Measurements from ENCODE around the gene TMEM163. TPM values are rescaled to one million over a fixed set of nuclear protein-coding genes. Genes with fewer than 3 reads are reported as not detected.
"Not testable (repeated sequence)": the region's sequence is repeated elsewhere in the genome, so short reads cannot be mapped to it uniquely, and the experiment has no call there.

TMEM163 gene
- total RNA-seq, 1 donor from 2014 or later = 16.3 TPM

GRCh38 chr2:134550566-134551164 lies 168.1 kb downstream of the TMEM163 start:
- FAIRE-seq = no peak
- DNase-seq (ENCODE audit: low spot score in 2 of 2) = no peak

- DNase-seq (ENCODE audit: low spot score in 2 of 2) = no peak
Observed at GRCh38 chr2:134549104-134549503, 169.7 kb downstream of the TMEM163 start.

GRCh38 chr2:134540990-134541389 lies 177.8 kb downstream of the TMEM163 start:
- no peak for FAIRE-seq
- DNase-seq (ENCODE audit: low spot score in 2 of 2) = peak in 1 of 2 donors; percentile 32

More at GRCh38 chr2:134549104-134549503, 169.7 kb downstream of the TMEM163 start:
- no peak for FAIRE-seq

DNA sequence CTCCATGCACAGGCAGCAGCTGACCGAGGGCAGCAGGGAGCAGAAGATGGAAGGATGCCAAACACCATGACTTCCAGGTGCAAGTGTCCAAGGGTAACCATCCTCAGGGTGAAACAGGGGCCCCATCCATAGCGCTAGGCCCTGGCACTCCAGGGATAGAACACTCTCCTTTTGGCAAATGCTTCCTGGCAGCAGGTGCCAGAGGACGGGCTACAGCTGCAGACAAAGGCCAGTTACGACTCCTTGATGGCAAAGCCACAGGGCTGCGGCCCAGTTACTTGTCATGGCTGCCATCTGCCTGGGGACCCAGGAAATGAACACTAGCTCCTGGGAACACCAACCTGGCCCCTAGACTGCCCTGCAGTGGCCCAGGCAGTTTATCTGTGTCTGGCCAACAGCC lies 178.8 kb downstream of the TMEM163 start:
- no peak for DNase-seq (ENCODE audit: low spot score in 2 of 2)
- FAIRE-seq = no peak

- DNase-seq (ENCODE audit: low spot score in 2 of 2) = no peak
- no peak for FAIRE-seq
Observed at GRCh38 chr2:134537702-134538101, 181.1 kb downstream of the TMEM163 start.

- FAIRE-seq (no peak), DNase-seq (ENCODE audit: low spot score in 2 of 2) (no peak)
Observed at GRCh38 chr2:134537121-134537520, 181.7 kb downstream of the TMEM163 start.

DNA sequence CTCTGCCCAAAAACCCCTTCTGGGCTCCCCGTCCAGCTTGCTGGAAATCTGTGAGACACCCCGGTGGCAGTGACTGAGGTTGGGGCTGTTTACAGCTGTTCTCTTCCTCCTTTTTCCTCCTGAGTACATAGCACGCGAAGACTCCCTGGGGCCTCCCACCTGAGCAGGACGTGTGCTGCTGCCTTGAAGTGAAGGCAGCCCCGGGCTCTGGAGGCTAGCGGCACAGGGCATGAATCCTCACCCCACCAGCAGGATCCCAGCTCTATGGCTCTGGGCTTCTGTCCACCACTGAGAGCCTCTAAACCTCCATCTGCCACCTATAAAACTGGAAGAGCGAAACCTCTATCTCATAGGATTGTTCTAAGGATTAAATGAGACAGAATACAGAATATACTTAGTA lies 182.5 kb downstream of the TMEM163 start:
- FAIRE-seq (no peak), DNase-seq (ENCODE audit: low spot score in 2 of 2) (no peak)

- DNase-seq (ENCODE audit: low spot score in 2 of 2) = no peak
- FAIRE-seq = no peak
Observed at GRCh38 chr2:134532537-134532936, 186.3 kb downstream of the TMEM163 start.

- no peak for FAIRE-seq
Observed at GRCh38 chr2:134527381-134527780, 191.4 kb downstream of the TMEM163 start.

GRCh38 chr2:134522496-134523455 lies 196.0 kb downstream of the TMEM163 start:
- FAIRE-seq (no peak), DNase-seq (ENCODE audit: low spot score in 2 of 2) (no peak)

More at GRCh38 chr2:134527381-134527780, 191.4 kb downstream of the TMEM163 start:
- DNase-seq (ENCODE audit: low spot score in 2 of 2) = no peak

GRCh38 chr2:134518101-134518500 lies 200.7 kb downstream of the TMEM163 start:
- no peak for DNase-seq (ENCODE audit: low spot score in 2 of 2)
- FAIRE-seq = no peak

- DNase-seq (ENCODE audit: low spot score in 2 of 2) (no peak), FAIRE-seq (no peak)
Observed at GRCh38 chr2:134515137-134515536, 203.7 kb downstream of the TMEM163 start.

DNA sequence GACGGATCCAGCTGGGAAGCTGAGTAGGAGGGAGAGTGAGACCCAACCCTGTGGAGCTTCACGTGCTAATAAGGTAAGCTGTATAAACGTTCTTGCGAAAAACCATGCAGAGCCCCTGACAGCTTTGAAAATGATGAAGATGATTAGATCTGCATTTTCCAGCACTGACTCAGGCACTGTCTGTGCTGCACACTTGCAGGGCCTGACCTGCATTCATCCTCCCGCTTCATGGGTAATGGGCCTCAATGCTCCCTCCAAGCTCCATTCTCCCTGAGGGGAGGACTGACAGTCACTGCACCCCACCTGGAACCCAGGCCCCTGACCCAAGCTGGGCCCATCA lies 205.4 kb downstream of the TMEM163 start:
- no peak for FAIRE-seq
- no peak for DNase-seq (ENCODE audit: low spot score in 2 of 2)

DNA sequence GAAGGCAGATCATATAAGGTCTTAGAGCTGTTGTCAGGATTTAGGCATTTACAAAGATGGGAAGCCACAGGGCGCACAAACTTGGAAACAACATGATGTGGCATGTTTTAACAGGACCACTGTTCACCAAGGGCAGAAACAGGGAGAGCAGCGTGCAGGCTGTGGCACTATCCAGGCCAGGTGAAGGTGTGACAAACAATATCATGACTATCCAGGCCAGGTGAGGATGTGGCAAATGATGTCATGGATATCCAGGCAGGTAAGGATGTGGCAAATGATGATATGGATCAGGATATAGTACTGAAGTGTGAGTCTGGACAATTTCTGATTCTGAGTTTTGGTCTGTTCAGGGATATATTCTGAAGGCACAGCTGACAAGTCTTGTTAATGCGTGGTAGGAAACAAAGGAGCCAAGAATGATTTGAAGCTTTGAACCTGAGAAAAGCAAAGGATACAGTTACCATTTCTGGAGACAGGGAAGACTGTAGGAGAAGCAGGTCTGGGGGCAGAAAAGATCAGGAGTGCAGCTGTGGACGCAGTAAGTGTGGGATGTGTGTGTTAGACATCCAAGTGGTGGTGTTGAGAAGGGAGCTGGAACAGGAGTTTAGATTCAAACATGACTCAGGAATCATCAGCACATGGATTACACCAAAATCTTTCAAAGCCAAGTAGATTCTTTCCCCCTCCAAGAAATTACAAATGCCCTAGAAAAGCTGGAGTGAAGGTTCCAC lies 205.9 kb downstream of the TMEM163 start:
- no peak for DNase-seq (ENCODE audit: low spot score in 2 of 2)
- no peak for FAIRE-seq

- FAIRE-seq (no peak), DNase-seq (ENCODE audit: low spot score in 2 of 2) (no peak)
Observed at GRCh38 chr2:134508391-134508790, 210.4 kb downstream of the TMEM163 start.

DNA sequence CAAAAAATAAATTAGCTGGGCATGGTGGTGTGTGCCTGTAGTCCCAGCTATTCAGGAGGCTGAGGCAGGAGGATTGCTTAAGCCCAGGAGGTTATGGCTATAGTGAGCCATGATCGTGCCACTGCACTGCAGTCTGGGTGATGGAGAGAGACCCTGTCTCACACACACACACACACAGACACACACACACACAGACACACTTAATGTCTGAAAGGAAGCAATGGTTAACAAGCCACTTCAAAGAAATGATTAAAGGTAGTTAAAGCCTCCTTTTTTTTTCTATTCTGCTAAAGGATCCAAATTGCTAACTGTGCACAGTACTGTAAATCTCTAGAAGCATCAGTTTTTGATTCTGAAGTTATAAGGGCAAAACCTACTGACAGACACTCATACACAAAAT lies 211.1 kb downstream of the TMEM163 start:
- no peak for FAIRE-seq

DNA sequence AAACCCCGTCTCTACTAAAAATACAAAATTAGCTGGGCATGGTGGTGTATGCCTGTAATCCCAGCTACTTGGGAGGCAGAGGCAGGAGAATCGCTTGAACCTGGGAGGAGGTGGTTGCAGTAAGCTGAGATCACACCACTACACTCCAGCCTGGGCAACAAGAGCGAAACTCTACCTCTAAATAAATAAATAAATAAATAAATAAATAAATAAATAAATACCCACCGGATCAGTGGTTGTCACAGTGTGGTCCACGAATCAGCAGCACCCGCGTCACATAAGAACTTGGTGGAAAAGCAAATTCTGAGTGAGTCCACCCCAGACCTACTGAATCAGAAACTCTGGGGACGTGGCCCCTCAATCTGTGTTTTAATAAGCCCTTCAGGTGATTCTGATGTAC lies 211.6 kb downstream of the TMEM163 start:
- not testable (repeated sequence) for FAIRE-seq; DNase-seq (ENCODE audit: low spot score in 2 of 2)

More for the DNA sequence above, 211.1 kb downstream of the TMEM163 start:
- no peak for DNase-seq (ENCODE audit: low spot score in 2 of 2)

DNA sequence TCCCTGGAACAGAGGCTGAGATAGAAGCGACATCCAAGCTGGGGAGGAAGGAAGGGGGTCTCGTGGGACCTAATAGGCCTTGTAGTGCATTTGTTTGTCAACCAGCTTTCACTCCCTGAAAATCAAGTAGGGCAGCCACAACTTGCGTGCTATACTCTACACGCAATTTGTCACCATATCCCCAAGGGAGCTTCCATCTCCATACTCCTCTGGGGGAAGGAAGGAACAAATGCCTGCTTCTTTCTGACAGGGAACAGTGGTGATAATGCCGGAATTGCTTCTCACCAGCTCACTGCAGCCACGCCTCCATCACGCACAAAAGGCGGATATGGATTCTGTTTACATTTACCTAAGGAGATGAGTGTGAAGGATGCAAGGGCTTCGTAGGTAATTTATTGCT lies 213.4 kb downstream of the TMEM163 start:
- no peak for FAIRE-seq
- no peak for DNase-seq (ENCODE audit: low spot score in 2 of 2)

- DNase-seq (ENCODE audit: low spot score in 2 of 2) = no peak
- FAIRE-seq = no peak
Observed at GRCh38 chr2:134504586-134505336, 214.0 kb downstream of the TMEM163 start.

GRCh38 chr2:134502104-134502503 lies 216.7 kb downstream of the TMEM163 start:
- no peak for DNase-seq (ENCODE audit: low spot score in 2 of 2)
- FAIRE-seq = no peak
